ENCODE data around the gene TMEM163. TPM values are rescaled to one million over a fixed set of nuclear protein-coding genes. Genes with fewer than 3 reads are reported as not detected.
"Not testable (repeated sequence)": the region's sequence is repeated elsewhere in the genome, so short reads cannot be mapped to it uniquely, and the experiment has no call there.

Gene TMEM163
- total and polyA plus RNA-seq, 4 donors: 13.7 to 77.7 (median 53.6) TPM

GRCh38 chr2:134490559-134490958, 228.2 kb downstream of the TMEM163 start:
- no peak for DNase-seq (ENCODE audit: low read depth in 4 of 6, low spot score in 6 of 6)
- Histone ChIP-seq H3K36me3 (ENCODE audit: control insufficient read depth, insufficient read depth, low read length) (no peaks in the 10 kb centered on the region), H3K9me3 (ENCODE audit: control insufficient read depth, insufficient read depth, low read length) (no peaks in the 10 kb centered on the region), H3K27ac (ENCODE audit: low read depth, low read length) (no peak overlapping the region), H3K4me1 (ENCODE audit: control insufficient read depth, insufficient read depth, low read length) (no peaks in the 10 kb centered on the region), H3K4me3 (ENCODE audit: low read depth, low read length) (no peak overlapping the region), H3K27me3 (ENCODE audit: control insufficient read depth, insufficient read depth, low read length) (no peaks in the 10 kb centered on the region)
- WGBS (ENCODE audit: insufficient coverage): no CpG with 5 or more reads among the region's 4 CpGs

DNA sequence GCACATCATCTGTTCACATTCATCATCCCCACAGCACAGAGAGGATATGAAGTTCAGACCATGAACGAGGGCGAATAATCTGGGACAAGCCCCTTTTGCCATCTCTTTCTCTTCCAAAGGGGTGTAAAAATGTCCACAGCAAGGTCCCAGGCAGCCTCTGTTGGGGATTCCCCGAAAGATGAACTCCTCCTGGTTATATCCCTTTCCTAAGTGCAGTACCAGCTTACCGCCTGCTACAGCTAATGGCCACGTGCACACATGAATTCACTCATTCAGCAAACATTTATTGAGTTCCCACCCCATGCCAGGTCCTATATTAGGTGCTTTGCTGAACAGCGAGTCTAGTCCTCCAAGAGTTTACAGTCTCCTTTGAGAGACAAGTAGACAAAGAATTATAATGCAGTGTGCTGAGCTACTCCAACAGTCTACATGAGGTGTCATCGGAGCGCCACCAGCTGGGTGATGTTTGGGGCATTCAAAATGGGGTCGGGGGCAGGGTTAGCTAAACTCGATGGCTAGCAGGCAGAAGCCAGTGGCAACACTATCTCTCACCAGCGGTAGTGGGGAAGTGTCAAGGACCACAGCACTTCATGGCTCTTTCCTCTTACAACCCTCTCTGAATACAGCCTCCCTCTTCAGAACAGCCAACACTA, 228.9 kb downstream of the TMEM163 start:
- no peak for DNase-seq (ENCODE audit: low read depth in 4 of 6, low spot score in 6 of 6)
- WGBS (ENCODE audit: insufficient coverage): 94% methylated on average over 6 of the region's 11 CpGs
- Histone ChIP-seq H3K4me3 (ENCODE audit: low read depth, low read length) (no peak overlapping the region), H3K27me3 (ENCODE audit: control insufficient read depth, insufficient read depth, low read length) (no peaks in the 10 kb centered on the region), H3K4me1 (ENCODE audit: control insufficient read depth, insufficient read depth, low read length) (no peaks in the 10 kb centered on the region), H3K9me3 (ENCODE audit: control insufficient read depth, insufficient read depth, low read length) (no peaks in the 10 kb centered on the region), H3K36me3 (ENCODE audit: control insufficient read depth, insufficient read depth, low read length) (no peaks in the 10 kb centered on the region), H3K27ac (ENCODE audit: low read depth, low read length) (no peak overlapping the region)

DNA sequence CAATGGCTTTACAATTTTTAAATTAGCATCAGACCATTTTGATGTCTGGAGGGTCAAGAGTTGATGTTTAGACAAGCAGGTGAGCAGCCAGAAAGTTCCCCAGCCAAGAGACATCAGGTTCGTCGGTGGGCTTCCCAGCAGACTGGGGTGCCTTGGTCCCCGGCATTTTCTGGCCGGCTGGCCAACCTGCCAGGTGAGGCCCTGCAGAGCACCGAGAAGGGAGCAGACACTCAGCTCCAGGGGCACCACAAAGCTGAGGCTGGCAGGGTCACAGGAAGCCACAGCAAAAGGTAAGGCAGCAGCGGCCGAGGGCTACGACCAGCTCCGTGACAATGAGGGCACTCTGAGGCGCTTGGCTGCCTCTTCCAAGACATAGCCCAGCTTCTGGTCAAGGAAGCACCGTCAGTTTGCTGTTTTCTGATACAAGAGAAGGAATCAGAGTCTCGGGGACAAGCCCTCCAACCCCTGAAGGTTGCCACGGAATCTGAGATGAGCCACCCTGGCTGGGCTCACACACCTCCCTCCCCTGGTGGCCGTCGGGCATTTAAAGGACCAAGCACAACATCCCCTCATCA, 235.9 kb downstream of the TMEM163 start:
- WGBS (ENCODE audit: insufficient coverage): 87% methylated on average over 14 of the region's 15 CpGs
- Histone ChIP-seq H3K4me1 (ENCODE audit: control insufficient read depth, insufficient read depth, low read length) (no peaks in the 10 kb centered on the region), H3K27me3 (ENCODE audit: control insufficient read depth, insufficient read depth, low read length) (no peaks in the 10 kb centered on the region), H3K27ac (ENCODE audit: low read depth, low read length) (no peak overlapping the region), H3K9me3 (ENCODE audit: control insufficient read depth, insufficient read depth, low read length) (no peaks in the 10 kb centered on the region), H3K4me3 (ENCODE audit: low read depth, low read length) (no peak overlapping the region), H3K36me3 (ENCODE audit: control insufficient read depth, insufficient read depth, low read length) (no peaks in the 10 kb centered on the region)
- DNase-seq (ENCODE audit: low read depth in 4 of 6, low spot score in 6 of 6): no peak

DNA sequence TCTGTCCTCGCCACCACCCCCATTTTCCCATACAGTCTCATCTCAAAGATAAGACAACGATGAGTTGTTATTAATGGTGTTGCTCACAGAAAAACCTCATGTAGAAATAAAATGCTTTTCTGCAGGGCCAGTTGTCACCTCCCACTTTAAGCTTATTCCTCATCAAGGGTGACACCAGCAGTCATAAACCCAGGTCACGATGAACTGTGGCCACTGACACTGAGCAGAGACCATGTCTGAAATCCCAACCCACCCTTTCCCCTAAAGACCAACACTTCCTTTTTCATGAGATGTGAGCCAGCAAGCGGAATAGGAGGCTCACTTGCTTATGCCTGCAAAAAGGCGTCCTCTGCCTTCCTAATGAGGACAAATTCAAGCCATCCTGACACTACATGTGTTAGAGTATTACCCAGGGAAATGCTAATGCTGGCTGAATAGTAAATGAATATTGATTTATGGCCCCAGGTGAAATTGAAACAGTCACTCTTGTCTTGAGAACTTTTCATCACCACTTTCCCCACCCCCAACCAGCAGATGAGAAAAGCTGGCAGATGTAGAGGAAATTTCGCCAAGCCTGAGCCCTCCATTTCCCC, 236.6 kb downstream of the TMEM163 start:
- Histone ChIP-seq H3K27ac (ENCODE audit: low read depth, low read length) (no peak overlapping the region), H3K4me1 (ENCODE audit: control insufficient read depth, insufficient read depth, low read length) (no peaks in the 10 kb centered on the region), H3K27me3 (ENCODE audit: control insufficient read depth, insufficient read depth, low read length) (no peaks in the 10 kb centered on the region), H3K4me3 (ENCODE audit: low read depth, low read length) (no peak overlapping the region), H3K9me3 (ENCODE audit: control insufficient read depth, insufficient read depth, low read length) (no peaks in the 10 kb centered on the region), H3K36me3 (ENCODE audit: control insufficient read depth, insufficient read depth, low read length) (no peaks in the 10 kb centered on the region)
- peak in 1 of 6 donors; percentile 59 for DNase-seq (ENCODE audit: low read depth in 4 of 6, low spot score in 6 of 6)
- whole genome bisulfite sequencing (ENCODE audit: insufficient coverage): 86% methylated on average over 1 of the region's 6 CpGs

DNA sequence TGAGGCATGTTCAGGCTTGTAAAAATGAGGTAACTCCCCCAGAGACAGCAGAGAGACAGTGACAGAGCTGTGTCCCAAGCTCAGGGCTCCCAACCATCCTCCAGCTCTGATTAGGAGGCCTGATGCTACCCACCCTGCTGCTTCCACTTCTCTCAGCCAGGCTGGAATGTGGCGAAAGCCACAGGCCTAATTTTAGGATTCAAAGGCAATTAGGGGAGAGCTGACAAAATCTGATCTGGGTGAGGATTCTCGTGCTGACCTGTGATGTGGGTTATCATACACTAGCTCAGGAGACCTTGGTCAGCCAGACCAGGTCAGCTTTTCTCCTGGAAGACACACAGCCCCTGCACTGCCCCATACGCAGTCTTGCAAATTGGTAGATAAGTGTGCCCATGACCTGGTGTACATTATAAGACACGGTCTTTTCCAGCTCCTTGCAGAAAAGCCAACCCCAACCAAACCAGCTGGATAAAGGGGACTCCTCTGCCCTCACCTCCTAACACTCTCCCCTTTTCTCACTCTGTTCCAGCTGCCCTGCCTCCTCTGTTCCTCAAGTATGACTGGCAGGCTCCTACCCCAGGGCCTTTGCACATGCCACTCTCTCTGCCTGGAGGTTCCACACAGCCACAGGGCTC, 239.0 kb downstream of the TMEM163 start:
- no peak for DNase-seq (ENCODE audit: low read depth in 4 of 6, low spot score in 6 of 6)
- 92% methylated on average over 4 of the region's 4 CpGs for WGBS (ENCODE audit: insufficient coverage)
- no peaks in the 10 kb centered on the region for H3K9me3 ChIP-seq (ENCODE audit: control insufficient read depth, insufficient read depth, low read length)
- no peak overlapping the region for H3K27ac ChIP-seq (ENCODE audit: low read depth, low read length)
- no peaks in the 10 kb centered on the region for H3K27me3 ChIP-seq (ENCODE audit: control insufficient read depth, insufficient read depth, low read length)
- no peaks in the 10 kb centered on the region for H3K36me3 ChIP-seq (ENCODE audit: control insufficient read depth, insufficient read depth, low read length)
- no peak overlapping the region for H3K4me3 ChIP-seq (ENCODE audit: low read depth, low read length)
- H3K4me1 ChIP-seq (ENCODE audit: control insufficient read depth, insufficient read depth, low read length): no peaks in the 10 kb centered on the region

GRCh38 chr2:134476982-134477381, 241.8 kb downstream of the TMEM163 start:
- not testable (repeated sequence) for H3K27me3 ChIP-seq (ENCODE audit: control insufficient read depth, insufficient read depth, low read length); H3K9me3 ChIP-seq (ENCODE audit: control insufficient read depth, insufficient read depth, low read length); H3K4me3 ChIP-seq (ENCODE audit: low read depth, low read length); DNase-seq (ENCODE audit: low read depth in 4 of 6, low spot score in 6 of 6); H3K36me3 ChIP-seq (ENCODE audit: control insufficient read depth, insufficient read depth, low read length); H3K27ac ChIP-seq (ENCODE audit: low read depth, low read length); H3K4me1 ChIP-seq (ENCODE audit: control insufficient read depth, insufficient read depth, low read length)
- WGBS (ENCODE audit: insufficient coverage): 84% methylated on average over 3 of the region's 8 CpGs

DNA sequence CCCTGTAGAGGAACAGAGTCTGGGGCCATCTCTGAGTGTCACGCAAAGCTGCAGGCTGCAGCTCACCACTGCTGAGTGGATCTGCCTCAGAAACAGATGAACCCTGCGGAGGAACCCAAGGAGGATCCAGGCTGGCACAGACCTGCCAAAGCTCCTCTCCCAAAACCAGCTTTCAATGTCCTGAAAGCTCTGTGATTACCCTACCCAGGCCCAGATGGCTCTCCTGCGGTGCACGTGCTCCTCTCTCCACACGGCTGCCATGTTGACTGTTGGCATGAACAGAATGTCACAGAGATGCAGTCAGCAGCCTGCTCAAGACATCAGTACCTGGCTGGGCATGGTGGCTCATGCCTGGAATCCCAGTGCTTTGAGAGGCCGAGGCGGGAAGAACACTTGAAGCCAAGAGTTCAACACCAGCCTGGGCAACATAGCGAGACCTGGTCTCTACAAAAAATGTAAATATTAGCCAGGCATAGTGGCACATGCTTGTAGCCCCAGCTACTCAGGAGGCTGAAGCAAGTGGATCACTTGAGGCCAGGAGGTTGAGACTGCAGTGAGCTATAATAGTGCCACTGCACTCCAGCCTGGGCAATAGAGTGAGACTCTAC, 248.1 kb downstream of the TMEM163 start:
- 99% methylated on average over 8 of the region's 8 CpGs for WGBS (ENCODE audit: insufficient coverage)
- no peak overlapping the region for H3K27ac ChIP-seq (ENCODE audit: low read depth, low read length)
- DNase-seq (ENCODE audit: low read depth in 4 of 6, low spot score in 6 of 6): no peak

GRCh38 chr2:134469516-134470115, 249.2 kb downstream of the TMEM163 start:
- Histone ChIP-seq H3K27ac (ENCODE audit: low read depth, low read length) (no peak overlapping the region), H3K9me3 (ENCODE audit: control insufficient read depth, insufficient read depth, low read length) (no peaks in the 10 kb centered on the region), H3K4me3 (ENCODE audit: low read depth, low read length) (no peak overlapping the region), H3K4me1 (ENCODE audit: control insufficient read depth, insufficient read depth, low read length) (no peaks in the 10 kb centered on the region), H3K27me3 (ENCODE audit: control insufficient read depth, insufficient read depth, low read length) (no peaks in the 10 kb centered on the region), H3K36me3 (ENCODE audit: control insufficient read depth, insufficient read depth, low read length) (peaks cover 6% of the 10 kb centered on the region)
- DNase-seq (ENCODE audit: low read depth in 4 of 6, low spot score in 6 of 6): no peak
- 93% methylated on average over 20 of the region's 25 CpGs for WGBS (ENCODE audit: insufficient coverage)

More for the DNA sequence above, 248.1 kb downstream of the TMEM163 start:
- Histone ChIP-seq H3K9me3 (ENCODE audit: control insufficient read depth, insufficient read depth, low read length) (no peaks in the 10 kb centered on the region), H3K27me3 (ENCODE audit: control insufficient read depth, insufficient read depth, low read length) (no peaks in the 10 kb centered on the region), H3K4me3 (ENCODE audit: low read depth, low read length) (no peak overlapping the region), H3K4me1 (ENCODE audit: control insufficient read depth, insufficient read depth, low read length) (no peaks in the 10 kb centered on the region), H3K36me3 (ENCODE audit: control insufficient read depth, insufficient read depth, low read length) (peaks cover 6% of the 10 kb centered on the region)

DNA sequence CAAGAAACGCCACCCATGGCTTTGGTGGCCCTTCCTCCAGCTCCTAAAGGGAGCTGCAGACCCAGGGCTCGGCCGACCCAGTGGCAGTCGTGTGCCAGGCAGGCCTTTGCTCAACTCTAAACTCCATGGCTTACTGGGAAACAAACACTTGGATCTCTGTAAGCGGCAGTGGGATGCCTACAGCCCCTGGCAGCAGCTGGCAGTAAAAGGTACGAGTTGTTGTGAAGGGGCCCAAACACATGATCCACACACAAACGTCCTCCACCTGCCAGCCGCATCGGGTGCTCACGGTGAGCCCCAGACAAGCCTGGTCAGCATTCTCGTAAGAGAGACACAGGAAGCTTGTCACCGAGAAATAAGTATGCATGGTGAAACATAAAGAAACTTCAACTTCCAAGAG, 250.0 kb downstream of the TMEM163 start:
- Histone ChIP-seq H3K4me3 (ENCODE audit: low read depth, low read length) (no peak overlapping the region), H3K27ac (ENCODE audit: low read depth, low read length) (no peak overlapping the region), H3K9me3 (ENCODE audit: control insufficient read depth, insufficient read depth, low read length) (no peaks in the 10 kb centered on the region), H3K27me3 (ENCODE audit: control insufficient read depth, insufficient read depth, low read length) (no peaks in the 10 kb centered on the region), H3K36me3 (ENCODE audit: control insufficient read depth, insufficient read depth, low read length) (peaks cover 10% of the 10 kb centered on the region), H3K4me1 (ENCODE audit: control insufficient read depth, insufficient read depth, low read length) (no peaks in the 10 kb centered on the region)
- no peak for DNase-seq (ENCODE audit: low read depth in 4 of 6, low spot score in 6 of 6)
- 93% methylated on average over 11 of the region's 12 CpGs for WGBS (ENCODE audit: insufficient coverage)
